ENCODE data around the gene ABLIM2.

The ABLIM2 gene

GRCh38 chr4:7939377-7940108 lies 219.1 kb downstream of the ABLIM2 start, which contains the start of gene AFAP1:
TSS of gene AFAP1 (minus strand) at chr4:7939861. CDS start at chr4:7872078, 67,783 bp downstream.
- peak; percentile 60 for DNase-seq (ENCODE audit: extremely low read depth, low read depth)
- TF ChIP-seq CTCF (IDR thresholded peaks at IDR 0.05; ENCODE audit: low read depth, low read length): no peak

- no peak for TF ChIP-seq CTCF (IDR thresholded peaks at IDR 0.05; ENCODE audit: low read depth, low read length)
- DNase-seq (ENCODE audit: extremely low read depth, low read depth): no peak
Observed at GRCh38 chr4:7938609-7939376, 219.8 kb downstream of the ABLIM2 start.

- DNase-seq (ENCODE audit: extremely low read depth, low read depth): no peak
- TF ChIP-seq CTCF (IDR thresholded peaks at IDR 0.05; ENCODE audit: low read depth, low read length): no peak
Observed at GRCh38 chr4:7938266-7938608, 220.4 kb downstream of the ABLIM2 start.

GRCh38 chr4:7937006-7937405 lies 221.6 kb downstream of the ABLIM2 start:
- TF ChIP-seq CTCF (IDR thresholded peaks at IDR 0.05; ENCODE audit: low read depth, low read length): no peak
- DNase-seq (ENCODE audit: extremely low read depth, low read depth): no peak

- no peak for TF ChIP-seq CTCF (IDR thresholded peaks at IDR 0.05; ENCODE audit: low read depth, low read length)
- DNase-seq (ENCODE audit: extremely low read depth, low read depth): no peak
Observed at GRCh38 chr4:7933651-7934510, 224.7 kb downstream of the ABLIM2 start.

- no peak for DNase-seq (ENCODE audit: extremely low read depth, low read depth)
Observed at GRCh38 chr4:7932287-7932686, 226.3 kb downstream of the ABLIM2 start.

More at GRCh38 chr4:7932287-7932686, 226.3 kb downstream of the ABLIM2 start:
- TF ChIP-seq CTCF (IDR thresholded peaks at IDR 0.05; ENCODE audit: low read depth, low read length): no peak

All from AG09319 (cell line).